GM19023 (cell line): ENCODE data around the gene SLC5A6.

ENCODE experiments used
- ATAC-seq: cut with Tn5 transposase; IDR thresholded peaks from one replicate; pipeline ENCODE4 v1.9.1; 2021; ENCODE audit warnings: mild to moderate bottlenecking, moderate library complexity; ENCODE audit not compliant: unreplicated experiment

The SLC5A6 gene

GRCh38 chr2:27211943-27212625 lies at the start of gene SLC5A6, which contains the start of gene ATRAID:
SLC5A6 (minus strand) TSS chr2:27212268; CDS start chr2:27207650, 4,618 bp downstream.
ATRAID (plus strand) TSS chr2:27212041; CDS start chr2:27212369, 328 bp downstream.
- peak; percentile 84 for ATAC-seq

- ATAC-seq = no peak
These were observed 49.3 kb upstream of the SLC5A6 start for GRCh38 chr2:27261241-27261925.

DNA sequence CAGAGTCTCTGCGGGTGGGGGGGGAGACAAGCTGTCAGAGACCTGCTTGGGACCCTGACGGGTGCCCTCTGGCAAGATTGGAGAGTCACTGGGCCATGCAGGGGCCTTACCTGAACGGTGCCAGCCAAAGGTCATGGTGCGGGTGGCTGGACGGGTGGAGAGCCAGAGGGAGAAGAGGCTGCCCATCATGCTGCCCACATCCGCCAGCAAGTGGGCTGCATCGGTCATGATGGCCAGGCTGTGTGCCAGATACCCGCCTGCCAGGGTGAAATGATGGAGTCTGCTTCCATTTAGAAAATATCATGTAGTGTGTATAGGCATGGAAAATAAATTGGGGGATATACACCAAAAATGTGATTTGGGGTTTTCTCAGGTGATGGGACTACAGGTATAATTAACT lies 46.0 kb upstream of the SLC5A6 start:
- no peak for ATAC-seq

DNA sequence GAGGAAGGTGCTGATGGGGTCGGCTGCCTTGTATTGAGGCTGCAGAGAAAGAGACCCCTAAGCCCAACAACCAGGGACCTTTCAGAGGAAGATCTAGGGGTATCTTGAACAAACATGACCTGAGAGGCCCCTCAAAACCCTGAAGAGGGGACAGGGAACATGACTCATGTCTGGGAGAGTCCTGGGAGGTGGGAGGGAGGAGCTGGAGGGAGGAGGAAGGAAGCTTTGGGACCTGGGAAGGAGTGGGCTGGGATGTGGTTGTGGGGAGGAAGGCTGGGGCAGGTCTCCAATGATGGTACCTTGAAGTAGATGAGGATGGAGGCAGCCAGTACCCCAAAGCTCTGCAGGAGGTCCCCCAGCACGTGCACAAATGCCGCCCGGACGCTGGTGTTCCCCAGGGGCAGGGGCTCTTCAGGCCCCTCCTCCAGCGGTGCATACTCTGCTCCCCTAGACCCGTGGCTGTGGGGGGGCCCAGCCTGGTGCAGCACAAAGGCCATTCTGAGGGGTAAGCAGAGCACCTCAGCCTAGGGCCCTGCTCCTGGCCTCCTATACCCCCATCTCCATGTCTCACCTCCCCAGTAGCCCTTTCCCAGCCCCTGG lies 44.9 kb upstream of the SLC5A6 start:
- no peak for ATAC-seq

DNA sequence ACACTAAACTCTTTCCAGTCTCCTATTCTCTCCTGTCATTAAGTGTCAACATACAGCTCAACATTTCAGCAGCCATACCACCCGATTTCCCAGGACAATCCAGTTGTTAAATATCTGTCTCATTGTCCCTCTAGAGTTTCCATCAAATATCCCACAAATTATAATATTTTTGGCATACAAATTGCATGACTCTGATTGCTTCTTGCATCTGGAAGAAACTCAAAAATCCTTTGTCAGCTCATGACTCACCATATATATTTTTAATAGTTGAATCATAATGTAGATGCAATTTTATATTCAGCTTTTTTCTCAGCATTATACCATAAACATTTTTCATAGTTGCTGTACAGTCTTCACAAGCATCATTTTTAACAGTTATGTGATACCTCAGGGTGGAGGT lies 43.6 kb upstream of the SLC5A6 start:
- no peak for ATAC-seq

DNA sequence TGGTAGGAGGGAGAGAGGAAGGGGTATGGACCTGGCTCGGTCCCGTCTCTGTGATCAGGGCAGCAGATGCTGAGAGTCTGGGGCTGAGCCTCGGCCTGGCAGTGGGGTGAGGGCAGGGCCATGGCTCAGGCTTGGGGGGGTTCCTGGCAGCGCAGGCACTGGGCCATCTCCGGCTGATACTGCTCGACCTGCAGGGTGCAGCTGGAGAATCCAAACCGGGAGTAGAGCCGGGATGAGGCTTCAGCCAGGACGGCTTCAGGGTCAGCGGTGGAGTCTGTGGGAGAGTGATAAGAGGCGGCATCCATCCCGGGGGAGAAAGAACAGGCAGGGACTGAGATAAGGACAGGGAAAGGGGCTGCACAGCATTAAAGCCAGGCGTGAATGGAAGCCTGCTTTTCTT lies 43.1 kb upstream of the SLC5A6 start:
- ATAC-seq = no peak

DNA sequence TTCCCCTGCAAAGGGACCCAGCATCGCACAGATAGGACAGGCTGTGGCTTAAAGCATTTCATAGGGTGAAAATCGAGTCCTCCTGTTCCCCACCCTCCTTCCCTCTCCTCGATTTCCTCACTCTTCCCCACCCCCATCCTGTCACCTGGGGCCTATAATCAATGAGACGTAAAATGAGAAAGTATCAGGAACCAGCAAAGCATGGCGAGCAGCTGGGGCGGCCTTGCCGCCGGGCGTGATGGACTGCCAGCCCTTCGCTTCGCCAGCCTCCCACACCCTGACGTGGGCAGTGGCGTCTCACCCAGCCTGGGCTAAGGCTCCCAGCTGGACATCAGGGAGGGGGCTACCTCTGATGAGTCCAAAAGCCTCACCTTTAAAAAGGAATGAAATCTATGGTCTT lies 39.7 kb upstream of the SLC5A6 start:
- ATAC-seq = no peak

DNA sequence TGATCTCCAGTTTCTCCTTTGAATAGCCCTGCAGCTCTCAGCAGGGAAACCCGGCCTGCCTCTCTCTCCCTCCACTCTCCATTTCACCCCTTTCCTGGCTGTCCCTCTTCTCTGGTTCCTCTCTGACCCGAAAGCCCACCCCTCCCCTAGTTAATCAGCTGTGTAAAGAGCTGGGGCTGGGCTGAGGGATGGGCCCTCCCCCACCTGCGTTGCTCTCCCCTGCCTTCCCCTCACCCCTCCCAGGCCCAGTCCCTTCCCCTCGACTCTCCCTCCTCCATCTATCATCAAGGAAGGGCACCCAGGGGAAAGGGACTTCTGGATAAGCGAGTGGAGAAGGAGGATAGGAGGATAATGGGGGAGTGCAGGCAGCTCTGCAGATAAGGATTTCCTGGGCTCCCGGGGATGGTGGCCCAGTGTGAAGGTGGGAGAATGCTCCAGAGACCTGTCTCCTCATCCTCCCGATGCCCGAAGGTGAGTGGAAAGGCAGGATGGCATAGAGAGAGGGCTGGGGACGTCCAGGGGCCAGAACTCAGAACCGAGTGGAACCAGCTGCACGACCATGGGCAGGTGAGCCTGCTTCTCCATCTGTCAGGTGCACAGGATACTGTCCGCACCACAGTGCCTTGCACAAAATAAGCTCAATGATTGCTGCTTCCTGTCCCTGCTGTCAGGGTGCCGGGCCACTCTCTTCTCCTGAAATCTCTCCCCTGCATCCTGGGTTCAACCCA lies 38.7 kb upstream of the SLC5A6 start:
- no peak for ATAC-seq

- no peak for ATAC-seq
These were observed 38.0 kb upstream of the SLC5A6 start for GRCh38 chr2:27249891-27250651.

DNA sequence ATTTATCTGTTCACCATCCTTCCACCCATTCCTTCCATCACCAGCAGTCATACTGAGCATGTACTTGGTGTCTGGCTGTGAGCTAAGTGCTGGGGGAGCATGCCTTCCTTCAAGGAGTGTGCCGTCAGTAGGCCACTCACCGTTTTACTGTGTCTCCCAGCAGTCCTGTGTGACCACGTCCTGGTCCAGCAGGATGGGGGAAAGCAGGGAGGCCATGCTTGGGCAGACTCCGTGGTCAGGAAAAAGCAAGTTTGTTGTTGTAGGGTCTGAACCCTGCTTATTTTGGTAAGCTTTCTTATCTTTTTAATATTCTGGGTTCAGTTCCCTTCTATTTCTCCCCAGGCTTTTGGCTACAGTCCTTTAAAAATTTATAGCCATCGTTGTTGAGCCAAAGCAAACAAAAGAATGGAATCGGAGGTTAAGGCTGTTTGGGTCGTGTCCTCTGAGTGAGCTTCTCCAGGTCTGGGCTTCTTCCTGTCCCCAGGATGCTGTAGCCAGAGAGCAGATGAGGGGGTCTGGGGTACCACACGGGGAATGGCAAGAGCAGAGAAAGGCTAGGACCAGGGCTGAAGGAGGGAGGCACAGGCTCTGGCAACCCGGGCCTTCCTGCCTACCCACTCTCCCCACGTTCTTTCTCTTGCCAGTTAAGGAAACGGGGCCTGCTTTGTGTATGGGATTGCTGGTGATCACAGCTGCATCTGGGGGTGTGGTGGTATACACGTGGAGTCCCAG lies 37.3 kb upstream of the SLC5A6 start:
- no peak for ATAC-seq

- ATAC-seq = no peak
These were observed 35.8 kb upstream of the SLC5A6 start for GRCh38 chr2:27247893-27248292.

GRCh38 chr2:27245626-27246025 lies 33.6 kb upstream of the SLC5A6 start:
- ATAC-seq = no peak

GRCh38 chr2:27245116-27245515 lies 33.0 kb upstream of the SLC5A6 start:
- no peak for ATAC-seq

- ATAC-seq = no peak
These were observed 31.5 kb upstream of the SLC5A6 start for GRCh38 chr2:27243391-27244130.

- no peak for ATAC-seq
These were observed 30.5 kb upstream of the SLC5A6 start for GRCh38 chr2:27242614-27242951.

- no peak for ATAC-seq
These were observed 29.9 kb upstream of the SLC5A6 start for GRCh38 chr2:27241761-27242613.

DNA sequence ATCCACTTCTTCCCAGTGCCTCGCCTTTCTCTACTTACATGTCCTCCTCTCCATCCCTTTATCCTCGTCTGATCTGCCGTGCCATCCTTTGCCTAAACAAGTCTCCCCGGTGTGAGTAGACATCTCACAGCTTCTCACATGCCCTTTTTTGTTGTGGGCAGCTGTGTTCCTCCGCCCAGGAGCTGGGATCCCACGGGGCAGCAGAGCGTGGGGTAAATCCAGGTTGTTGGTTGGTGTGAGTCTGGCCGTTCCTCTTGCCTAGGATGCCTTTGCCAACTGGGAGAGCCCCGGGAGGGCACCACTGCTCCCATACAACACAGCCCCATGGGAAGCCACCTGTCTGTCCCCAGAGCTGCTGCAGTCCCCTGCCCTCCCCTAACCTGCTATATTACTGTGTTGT lies 28.3 kb upstream of the SLC5A6 start:
- no peak for ATAC-seq

DNA sequence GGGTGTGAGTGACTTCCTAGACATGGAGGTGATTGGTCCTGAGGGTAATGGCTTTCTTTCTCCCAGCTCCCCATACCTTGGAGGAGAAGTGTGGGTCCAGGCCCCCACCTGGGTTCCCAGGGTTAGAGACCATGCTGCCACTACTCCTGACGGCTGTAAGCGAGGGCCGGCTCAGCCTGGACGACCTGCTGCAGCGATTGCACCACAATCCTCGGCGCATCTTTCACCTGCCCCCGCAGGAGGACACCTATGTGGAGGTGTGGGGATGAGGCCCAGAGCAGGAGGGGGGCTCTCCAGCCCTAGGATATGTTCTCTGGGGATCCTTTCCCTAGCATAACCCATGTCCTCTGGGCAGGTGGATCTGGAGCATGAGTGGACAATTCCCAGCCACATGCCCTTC lies 26.9 kb upstream of the SLC5A6 start:
- ATAC-seq = no peak
